ENCODE measurements around the gene BRD8. TPM values are rescaled to one million over a fixed set of nuclear protein-coding genes. Genes with fewer than 3 reads are reported as not detected.

BRD8 gene
- total and polyA plus RNA-seq, 8 donors: 18.1 to 69.7 (median 29.6) TPM

- Histone ChIP-seq H3K4me3 (no peak overlapping the region), H3K27me3 (no peaks in the 10 kb centered on the region), H3K9me3 (no peaks in the 10 kb centered on the region), H3K4me1 (peaks cover 0 to 7% (median 7%) of the 10 kb centered on the region in 3 donors), H3K27ac (no peak overlapping the region), H3K36me3 (peaks cover 0 to 4% (median 0%) of the 10 kb centered on the region in 3 donors)
- DNase-seq (no peak), FAIRE-seq (no peak), ATAC-seq (no peak)
- WGBS, 2 donors: 71 to 74% methylated on average over 5 of the region's 5 CpGs
- TF ChIP-seq CTCF (IDR thresholded peaks at IDR 0.05): no peak
- intact Hi-C loops (cut with DNase I): no loop called here
These were observed 1.9 kb upstream of the BRD8 start for GRCh38 chr5:138180183-138180782.

- H3K4me3 ChIP-seq: peak overlapping the region in 3 of 4 donors; percentile 55 to 94 (median 60)
- H3K36me3 ChIP-seq: peaks cover 0 to 12% (median 0%) of the 10 kb centered on the region in 3 donors
- no peak overlapping the region for H3K27ac ChIP-seq
- no peaks in the 10 kb centered on the region for H3K9me3 ChIP-seq
- DNase-seq: peak in 2 of 6 donors; percentile 15 to 16
- H3K4me1 ChIP-seq: peaks cover 0 to 7% (median 7%) of the 10 kb centered on the region in 3 donors
- no peak for FAIRE-seq
- TF ChIP-seq CTCF (IDR thresholded peaks at IDR 0.05): no peak
- no peak for ATAC-seq
- WGBS, 2 donors: 1 to 2% methylated on average over 23 of the region's 23 CpGs
- intact Hi-C loops (cut with DNase I): no loop called here
- no peaks in the 10 kb centered on the region for H3K27me3 ChIP-seq
These were observed 937 bp upstream of the BRD8 start for GRCh38 chr5:138179277-138179857.

GRCh38 chr5:138177941-138178515 is 402 bp downstream of the BRD8 start:
- H3K27me3 ChIP-seq: no peaks in the 10 kb centered on the region
- FAIRE-seq: no peak
- peak in 3 of 6 donors; percentile 19 to 26 (median 24) for DNase-seq
- ATAC-seq: peak; percentile 52 to 74 (median 68)
- peak overlapping the region; percentile 41 to 89 (median 70) for H3K27ac ChIP-seq
- WGBS, 2 donors: 0% methylated on average over 16 of the region's 16 CpGs
- H3K4me3 ChIP-seq: peak overlapping the region; percentile 55 to 94 (median 72)
- intact Hi-C loops (cut with DNase I): no loop called here
- peaks cover 0 to 14% (median 0%) of the 10 kb centered on the region in 3 donors for H3K36me3 ChIP-seq
- no peak for TF ChIP-seq CTCF (IDR thresholded peaks at IDR 0.05)
- peaks cover 0 to 7% (median 7%) of the 10 kb centered on the region in 3 donors for H3K4me1 ChIP-seq
- no peaks in the 10 kb centered on the region for H3K9me3 ChIP-seq

- no peaks in the 10 kb centered on the region for H3K27me3 ChIP-seq
- intact Hi-C loops (cut with DNase I): no loop called here
These were observed 8.1 kb downstream of the BRD8 start for GRCh38 chr5:138170299-138170698.

More at GRCh38 chr5:138170299-138170698, 8.1 kb downstream of the BRD8 start:
- DNase-seq (no peak), ATAC-seq (no peak), FAIRE-seq (no peak)
- no peak overlapping the region for H3K27ac ChIP-seq
- no peak for TF ChIP-seq CTCF (IDR thresholded peaks at IDR 0.05)
- H3K36me3 ChIP-seq: peaks cover 9 to 76% (median 40%) of the 10 kb centered on the region in 3 donors
- no peaks in the 10 kb centered on the region for H3K9me3 ChIP-seq
- no peak overlapping the region for H3K4me3 ChIP-seq
- H3K4me1 ChIP-seq: no peaks in the 10 kb centered on the region

Data from pancreas (tissue), 10 donors.